Left cardiac atrium (tissue), 4 donors: ENCODE measurements around the gene ANXA7. TPM values are rescaled to one million over a fixed set of nuclear protein-coding genes. Genes with fewer than 3 reads are reported as not detected.
"Not testable (repeated sequence)": the region's sequence is repeated elsewhere in the genome, so short reads cannot be mapped to it uniquely, and the experiment has no call there.

Experiments
- ATAC-seq, 2 donors: fragments of 200-7000 bp; cut with Tn5 transposase; one replicate each; pipeline ENCODE4 v1.9.1; 2020; ENCODE audit warnings: mild to moderate bottlenecking in 2 of 2, moderate library complexity in 2 of 2
- DNase-seq: peaks from one replicate; pipeline ENCODE4 v3.0.0-alpha.2; 2020
- intact Hi-C, 2 donors: fragments of 100-400 bp; cut with DNase I; formaldehyde crosslinking; loops; one replicate each; pipeline versions ENCODE4 v1.14.1 to v1.15.1; 2022 to 2023
- total RNA-seq, 2 donors: library from RNA; stranded (reverse); fragmentation: NEBNext Ultra II Directional; extraction: Animal tissue kit (Norgen Biotek cat#: 25700); gene quantifications; one replicate each; pipeline ENCODE4 v1.2.1, GENCODE V29; 2021
- donor health status: DM: no; HTN: yes; CAD: no.
- donor health status: DM: no; HTN: yes; CAD: no; lungs with severe emphysema.
- donor health status: DM: yes; HTN: yes; CAD: no.
- donor health status: Dilated cardiomyopathy.

ANXA7 gene
- total RNA-seq, 2 donors from 2014 or later: 97.0 to 116 TPM

DNA sequence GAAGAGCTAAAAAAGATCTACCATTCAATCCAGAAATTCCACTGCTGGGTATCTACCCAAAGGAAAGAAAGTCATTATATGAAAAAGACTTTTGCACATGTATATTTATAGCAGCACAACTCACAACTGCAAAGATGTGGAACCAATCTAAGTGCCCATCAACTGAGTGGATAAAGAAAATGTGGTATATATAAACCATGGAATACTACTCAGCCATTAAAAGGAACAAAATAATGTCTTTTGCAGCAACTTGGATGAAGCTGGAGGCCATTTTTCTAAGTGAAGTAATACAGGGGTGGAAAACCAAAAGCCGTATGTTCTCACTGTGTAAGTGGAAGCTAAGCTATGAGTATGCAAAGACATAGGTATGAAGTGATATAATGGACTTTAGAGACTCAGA is 3.0 kb downstream of the ANXA7 start:
- intact Hi-C loops: no loop called here
- DNase-seq (no peak), ATAC-seq (no peak)

DNA sequence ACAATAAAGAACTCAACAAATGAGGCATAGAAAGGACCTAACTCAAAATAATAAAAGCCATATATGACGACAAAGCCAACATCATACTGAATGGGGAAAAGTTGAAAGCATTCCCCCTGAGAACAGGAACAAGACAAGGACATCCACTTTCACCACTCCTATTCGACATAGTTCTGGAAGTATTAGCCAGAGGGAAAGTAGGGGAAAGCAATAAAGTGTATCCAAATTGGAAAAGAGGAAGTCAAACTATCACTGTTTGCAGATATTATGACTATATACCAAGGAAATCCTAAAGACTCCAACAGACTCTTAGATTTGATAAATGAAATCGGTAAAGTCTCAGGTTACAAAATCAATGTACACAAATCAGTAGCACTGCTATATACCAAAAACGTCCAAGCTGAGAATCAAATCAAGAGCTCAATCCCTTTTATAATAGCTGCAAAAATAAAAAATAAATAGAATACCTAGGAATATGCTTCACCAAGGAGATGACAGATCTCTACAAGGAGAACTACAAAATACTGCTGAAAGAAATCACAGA is 4.8 kb downstream of the ANXA7 start:
- ATAC-seq: no peak
- DNase-seq: no peak
- intact Hi-C loops: no loop called here

DNA sequence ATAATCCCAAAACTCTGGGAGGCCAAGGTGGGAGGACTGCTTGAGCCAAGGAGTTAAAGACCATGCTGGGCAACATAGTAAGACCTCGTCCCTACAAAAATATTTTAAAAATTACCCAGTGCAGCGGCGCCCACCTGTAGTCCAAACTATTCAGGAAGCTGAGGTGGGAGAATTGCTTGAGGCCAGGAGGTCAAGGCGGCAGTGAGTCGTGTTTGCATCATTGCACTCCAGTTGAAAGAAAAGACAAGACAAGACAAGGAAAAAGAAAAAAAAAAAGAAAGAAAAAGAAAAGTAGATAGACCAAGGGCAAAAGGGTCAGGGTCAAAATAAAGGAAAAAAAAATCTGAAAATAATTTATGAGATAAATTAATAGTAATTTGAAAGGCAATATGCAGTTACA is 5.8 kb downstream of the ANXA7 start:
- intact Hi-C loops: no loop called here
- DNase-seq (no peak), ATAC-seq (no peak)

DNA sequence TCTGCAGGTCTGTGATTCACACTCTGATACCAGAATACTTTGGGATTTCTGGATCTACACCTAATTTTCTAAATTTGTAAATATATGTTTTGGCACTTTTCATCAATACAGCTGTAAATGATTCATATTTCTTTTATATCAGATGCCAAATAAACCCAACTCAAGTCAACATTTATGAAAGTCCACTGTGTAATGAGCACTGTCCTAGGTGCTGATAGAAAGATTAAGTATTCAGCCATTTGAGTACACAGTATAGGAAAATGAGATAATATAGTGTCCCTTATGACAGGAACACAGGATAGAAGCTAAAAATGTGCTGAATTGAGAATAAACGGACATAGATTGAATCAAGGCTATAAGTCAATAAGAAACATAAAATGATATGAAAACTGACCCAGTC is 6.4 kb downstream of the ANXA7 start:
- DNase-seq (no peak), ATAC-seq (no peak)
- intact Hi-C loops: no loop called here

DNA sequence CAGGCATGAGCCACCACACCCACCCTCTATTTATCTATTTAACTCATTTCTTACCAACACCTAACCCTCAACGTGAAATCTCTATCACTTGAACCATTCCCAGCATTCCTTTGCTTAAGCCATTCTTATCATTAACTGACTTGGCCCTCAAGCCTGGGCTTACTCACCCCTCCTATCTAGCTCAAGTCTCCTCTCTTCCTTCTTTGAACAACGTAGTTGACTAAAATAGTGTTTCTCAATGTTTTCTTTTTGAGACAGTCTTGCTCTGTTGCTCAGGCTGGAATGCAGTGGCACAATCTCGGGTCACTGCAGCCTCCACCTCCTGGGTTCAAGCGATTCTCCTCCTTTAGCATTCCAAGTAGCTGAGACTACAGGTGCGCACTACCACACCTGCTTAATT is 7.0 kb downstream of the ANXA7 start:
- ATAC-seq (peak in 1 of 2 donors; percentile 59), DNase-seq (no peak)
- intact Hi-C loops: no loop called here

DNA sequence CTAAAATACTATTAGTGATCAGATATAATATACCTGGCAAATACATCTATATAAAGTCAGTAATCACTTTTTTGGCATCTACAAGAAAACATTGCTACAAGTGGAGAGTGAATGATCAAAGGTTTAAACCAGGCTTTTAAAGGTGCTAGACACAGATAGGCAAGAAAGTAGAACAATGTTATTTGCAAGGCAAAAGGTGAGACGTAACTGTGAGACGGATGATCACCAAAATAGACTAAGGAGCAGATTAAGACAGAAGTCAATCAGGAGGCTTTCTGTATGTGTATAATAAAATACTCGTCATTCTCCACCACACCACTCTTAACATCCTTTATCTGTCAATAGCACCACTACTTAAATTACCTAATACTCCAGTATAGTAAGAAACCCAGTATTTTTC is 8.3 kb downstream of the ANXA7 start:
- DNase-seq (no peak), ATAC-seq (no peak)
- intact Hi-C loops: no loop called here

DNA sequence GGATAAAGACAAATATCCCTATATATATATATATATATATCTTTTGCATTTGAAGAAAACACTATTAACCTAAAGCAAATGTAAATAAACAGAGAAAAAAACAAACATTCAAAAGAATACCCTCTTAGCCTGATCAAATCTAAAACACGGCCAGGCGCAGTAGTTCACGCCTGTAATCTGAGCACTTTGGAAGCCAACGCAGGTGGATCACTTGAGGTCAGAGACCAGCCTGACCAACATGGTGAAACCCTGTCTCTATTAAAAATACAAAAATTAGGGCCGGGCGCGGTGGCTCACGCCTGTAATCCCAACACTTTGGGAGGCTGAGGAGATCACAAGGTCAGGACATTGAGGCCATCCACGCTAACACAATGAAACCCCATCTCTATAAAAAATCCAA is 9.2 kb downstream of the ANXA7 start:
- DNase-seq: no peak
- ATAC-seq: no peak
- intact Hi-C loops: no loop called here

DNA sequence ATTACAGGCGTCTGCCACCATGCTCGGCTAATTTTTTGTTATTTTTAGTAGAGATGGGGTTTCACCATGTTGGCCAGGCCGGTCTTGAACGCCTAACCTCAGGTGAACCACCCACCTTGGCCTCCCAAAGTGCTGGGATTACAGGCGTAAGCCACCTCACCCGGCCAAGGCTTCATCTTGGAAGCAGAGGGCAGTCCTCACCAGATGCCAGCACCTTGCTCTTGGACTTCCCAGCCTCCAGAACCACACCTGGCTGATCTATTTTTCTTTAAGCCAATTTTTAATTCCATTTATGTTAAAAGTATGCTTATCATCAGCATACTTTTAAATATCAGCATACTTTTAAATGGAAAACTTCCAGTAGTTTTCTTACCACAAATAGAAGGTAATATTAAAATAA is 12.2 kb downstream of the ANXA7 start:
- intact Hi-C loops: no loop called here
- ATAC-seq (no peak), DNase-seq (no peak)

DNA sequence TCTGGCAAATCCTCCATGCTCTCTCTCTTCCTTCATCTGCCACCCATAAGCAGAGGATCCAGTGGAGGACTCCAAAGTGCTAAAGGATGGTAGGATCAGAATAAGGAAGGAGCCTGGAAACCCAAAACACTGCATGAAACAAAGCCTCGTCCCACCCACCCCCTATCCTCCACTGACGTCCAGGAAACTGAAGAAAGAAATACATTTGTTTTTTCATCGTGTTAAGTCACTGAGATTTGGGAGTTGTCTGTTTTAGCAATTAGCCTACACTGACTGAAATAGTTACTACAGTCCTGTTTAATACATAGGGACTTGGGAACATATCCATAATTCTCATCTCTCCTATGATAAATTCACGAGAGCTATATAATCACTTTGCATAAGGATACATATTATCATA is 14.8 kb downstream of the ANXA7 start:
- ATAC-seq: no peak

DNA sequence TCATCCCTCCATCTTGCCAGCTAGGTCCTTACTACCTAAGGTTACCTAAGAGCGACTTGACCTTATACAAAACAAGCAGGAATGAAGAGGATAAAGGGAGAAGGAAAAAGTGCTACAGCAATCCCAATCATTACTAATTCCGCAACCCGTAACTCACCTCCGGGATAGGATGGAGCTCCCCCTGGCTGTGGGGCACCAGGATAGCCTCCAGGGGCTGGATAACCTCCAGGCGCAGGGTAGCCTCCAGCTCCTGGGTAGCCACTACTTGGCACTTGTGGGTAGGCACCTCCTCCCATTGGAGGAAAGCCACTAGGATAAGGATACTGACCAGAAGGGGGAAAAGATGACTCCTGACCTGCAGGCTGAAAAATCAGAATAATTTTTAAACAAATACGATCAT is 15.8 kb downstream of the ANXA7 start:
- intact Hi-C loops: no loop called here
- ATAC-seq (no peak), DNase-seq (no peak)

More for the DNA sequence above, 14.8 kb downstream of the ANXA7 start:
- DNase-seq: no peak
- intact Hi-C loops: no loop called here

DNA sequence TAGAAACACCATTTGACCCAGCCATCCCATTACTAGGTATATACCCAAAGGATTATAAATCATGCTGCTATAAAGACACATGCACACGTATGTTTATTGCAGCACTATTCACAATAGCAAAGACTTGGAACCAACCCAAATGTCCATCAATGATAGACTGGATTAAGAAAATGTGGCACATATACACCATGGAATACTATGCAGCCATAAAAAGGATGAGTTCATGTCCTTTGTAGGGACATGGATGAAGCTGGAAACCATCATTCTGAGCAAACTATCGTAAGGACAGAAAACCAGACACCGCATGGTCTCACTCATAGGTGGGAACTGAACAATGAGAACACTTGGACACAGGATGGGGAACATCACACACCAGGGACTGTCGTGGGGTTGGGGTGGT is 19.5 kb downstream of the ANXA7 start:
- intact Hi-C loops, ATAC-seq, DNase-seq: not testable (repeated sequence)

DNA sequence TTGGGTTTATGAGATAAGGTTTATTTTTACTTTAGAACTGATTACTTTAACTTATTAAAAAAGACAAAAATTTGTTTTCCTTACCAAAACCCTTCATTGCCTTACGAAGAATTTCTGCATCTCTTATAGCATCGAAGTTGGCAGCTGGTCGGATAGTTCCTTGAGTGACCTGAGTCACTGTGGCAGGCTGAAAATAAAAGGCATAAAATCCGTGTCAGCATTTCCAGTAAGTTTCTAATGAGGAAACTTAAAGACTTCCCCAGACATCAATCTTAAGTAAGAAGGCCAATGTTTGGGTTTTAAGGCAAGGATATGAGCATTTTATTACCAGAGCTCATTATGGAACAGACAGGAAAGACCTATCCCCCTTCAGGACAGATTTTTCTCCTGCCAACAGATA is 25.6 kb downstream of the ANXA7 start:
- no peak for ATAC-seq
- intact Hi-C loops: no loop called here
- DNase-seq: no peak

DNA sequence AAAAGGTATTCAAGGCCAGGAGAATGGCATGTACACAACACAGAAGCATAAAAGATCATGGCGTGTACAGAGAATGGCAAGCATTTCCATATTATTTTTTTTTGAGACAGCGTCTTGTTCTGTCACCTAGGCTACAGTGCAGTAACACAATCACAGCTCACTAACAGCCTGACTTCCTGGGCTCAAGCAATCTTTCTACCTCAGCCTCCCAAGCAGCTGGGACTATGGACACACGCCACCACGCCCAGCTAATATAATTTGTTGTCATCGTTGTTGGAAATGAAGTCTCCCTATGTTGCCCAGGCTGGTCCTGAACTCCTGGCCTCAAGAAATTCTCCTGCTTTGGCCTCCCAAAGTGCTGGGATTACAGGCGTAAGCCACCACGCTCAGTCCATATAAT is 27.3 kb downstream of the ANXA7 start:
- intact Hi-C loops: no loop called here
- DNase-seq: no peak
- ATAC-seq: no peak

DNA sequence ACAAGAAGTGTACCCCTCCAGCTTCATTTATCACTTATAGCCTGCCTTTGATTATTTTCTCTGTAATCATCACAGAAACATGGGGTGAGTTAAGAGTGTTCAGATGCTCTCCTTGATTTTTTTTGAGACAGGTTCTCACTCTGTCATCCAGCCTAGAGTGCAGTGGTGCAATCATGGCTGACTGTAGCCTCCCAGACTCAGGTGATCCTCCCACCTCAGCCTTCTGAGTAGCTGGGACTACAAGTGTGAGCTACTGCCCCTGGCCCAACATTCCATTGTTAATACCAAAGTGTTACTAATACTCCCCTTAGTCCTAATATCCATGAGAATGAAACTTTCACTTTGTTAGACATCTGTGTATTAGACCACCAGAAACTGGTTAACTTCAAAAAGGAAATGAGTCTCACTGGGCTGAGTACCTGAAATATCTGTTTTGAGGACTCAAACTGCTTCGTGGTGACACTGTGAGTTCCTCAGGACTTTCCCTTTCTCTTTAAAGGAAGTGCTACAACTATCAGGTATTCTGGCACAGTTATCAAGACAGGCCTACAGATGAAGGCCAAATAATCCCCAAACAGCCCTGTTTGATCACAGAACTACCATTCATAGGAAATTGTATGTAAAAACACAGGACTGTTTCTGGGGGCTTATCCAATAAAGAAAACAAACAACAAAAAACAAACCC is 34.7 kb downstream of the ANXA7 start:
- DNase-seq (no peak), ATAC-seq (no peak)
- intact Hi-C loops: no loop called here

DNA sequence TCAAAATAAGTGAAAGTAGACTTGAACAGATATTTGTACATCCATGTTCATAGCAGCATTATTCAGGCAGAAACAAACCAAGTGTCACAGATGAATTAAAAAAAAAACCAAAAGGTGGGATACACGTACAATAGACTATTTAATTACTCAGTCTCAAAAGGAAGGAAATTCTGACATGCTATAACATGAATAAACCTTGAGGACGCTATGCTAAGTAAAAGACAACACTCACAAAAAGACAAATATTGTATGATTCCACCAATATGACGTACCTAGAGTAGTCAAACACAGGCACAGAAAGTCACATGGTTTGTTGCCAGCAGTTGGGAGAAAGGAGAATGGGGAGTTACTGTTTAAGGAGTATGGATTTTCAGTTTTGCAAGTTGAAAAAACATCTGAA is 37.2 kb downstream of the ANXA7 start:
- DNase-seq (no peak), ATAC-seq (no peak)
- intact Hi-C loops: no loop called here

DNA sequence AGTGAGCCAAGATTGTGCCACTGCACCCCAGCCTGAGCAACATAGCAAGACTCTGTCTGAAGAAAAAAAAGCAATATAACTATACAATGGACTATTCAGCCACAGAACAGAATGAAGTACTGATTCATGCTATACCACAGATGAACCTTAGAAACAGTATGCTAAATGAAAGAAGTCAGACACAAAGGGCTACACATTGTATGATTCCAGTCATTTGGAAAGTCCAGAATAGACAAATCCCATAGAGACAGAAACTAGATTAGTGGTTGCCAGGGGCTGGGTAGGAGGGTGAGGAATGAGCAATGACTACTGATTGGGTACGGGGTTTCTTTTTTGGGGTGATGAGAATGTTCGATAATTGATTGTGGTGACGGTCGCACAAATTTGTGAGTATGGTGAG is 45.6 kb downstream of the ANXA7 start:
- intact Hi-C loops: no loop called here
- ATAC-seq: no peak
- DNase-seq: no peak

DNA sequence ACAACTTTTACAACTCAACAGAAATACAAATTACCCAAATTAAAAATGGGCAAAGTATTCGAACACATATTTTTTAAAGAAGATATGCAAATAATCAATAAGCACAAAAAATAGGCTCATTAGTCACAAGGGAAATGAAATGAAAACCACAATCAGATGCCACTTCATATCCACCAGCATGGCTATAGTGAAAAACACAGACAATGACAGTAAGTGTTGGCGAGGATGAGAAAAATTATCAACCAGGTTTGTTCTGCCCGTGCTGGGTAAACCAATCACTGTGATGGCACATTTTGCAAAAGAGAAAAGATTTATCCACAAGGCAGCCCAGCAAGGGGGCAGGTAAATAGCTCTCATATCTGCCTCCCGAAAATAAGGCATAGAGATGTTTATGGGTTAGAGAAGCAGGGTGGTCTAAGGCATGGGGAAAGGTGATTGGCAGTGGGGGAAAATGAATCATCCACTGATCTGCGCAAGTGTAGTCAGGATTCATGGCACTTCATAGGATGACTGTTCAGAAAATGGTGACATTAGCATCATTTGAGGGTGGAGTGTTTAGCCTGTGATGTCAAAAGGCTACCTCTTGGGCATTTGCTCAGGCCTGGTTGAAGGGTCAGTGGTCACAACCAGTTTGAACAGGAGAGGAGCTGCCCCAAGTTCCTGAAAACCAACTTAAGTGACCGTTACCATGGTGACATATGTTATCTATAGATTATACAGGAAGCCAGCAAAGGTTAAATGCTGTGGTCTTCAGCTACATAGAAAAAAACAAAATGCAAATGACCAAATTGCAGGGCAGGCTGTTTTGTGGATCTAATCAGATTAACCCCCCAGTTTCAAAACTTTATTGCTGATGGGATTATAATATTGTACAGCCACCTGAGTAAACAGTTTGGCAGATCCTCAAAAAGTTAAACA is 47.2 kb downstream of the ANXA7 start:
- intact Hi-C loops: no loop called here
- no peak for ATAC-seq
- no peak for DNase-seq

DNA sequence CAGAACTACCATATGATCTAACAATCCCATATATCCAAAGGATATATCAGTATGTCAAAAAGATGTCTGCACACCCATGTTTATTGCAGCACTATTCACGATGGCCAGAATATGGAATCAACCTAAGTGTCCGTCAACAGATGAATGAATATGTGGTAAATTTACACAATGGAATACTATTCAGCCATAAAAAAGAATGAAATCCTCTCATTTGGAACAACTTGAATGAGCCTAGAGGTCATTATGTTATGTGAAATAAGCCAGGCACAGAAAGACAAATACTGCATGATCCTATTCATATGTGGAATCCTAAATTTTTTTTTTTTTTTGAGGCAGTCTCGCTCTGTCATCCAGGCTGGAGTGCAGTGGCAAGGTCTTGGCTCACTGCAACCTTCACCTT is 48.9 kb downstream of the ANXA7 start:
- ATAC-seq (no peak), DNase-seq (no peak)
- intact Hi-C loops: no loop called here

DNA sequence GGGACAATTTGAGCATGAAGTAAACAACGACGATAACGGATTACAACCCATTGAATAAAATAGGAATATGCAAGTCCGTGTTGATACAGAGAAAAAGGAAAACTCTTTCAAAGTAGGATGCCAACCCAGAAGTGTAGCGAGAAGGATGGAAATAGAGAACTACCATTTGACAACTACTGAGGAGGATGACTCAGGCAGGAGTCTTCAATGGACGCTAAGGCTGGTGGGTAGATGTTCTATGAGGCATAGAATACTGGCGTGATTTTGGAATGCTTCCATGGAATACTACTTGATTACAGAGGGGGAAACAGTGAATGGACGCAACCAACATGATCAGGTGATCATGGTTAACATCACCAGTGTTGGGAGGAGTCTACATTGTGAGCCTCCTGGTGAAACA is 54.4 kb downstream of the ANXA7 start:
- ATAC-seq: no peak
- intact Hi-C loops: no loop called here
- no peak for DNase-seq
